HT1080 (cell line): ENCODE data around the gene ELP4. TPM values are rescaled to one million over a fixed set of nuclear protein-coding genes. Genes with fewer than 3 reads are reported as not detected.

Experiments
- DNase-seq: peaks from one replicate; pipeline ENCODE4 v3.0.0-alpha.2; 2015; ENCODE audit warnings: low read depth
- total RNA-seq: library from RNA; depleted of rRNA; stranded (reverse); fragments of >200 nt; shearing (Covaris generic); gene quantifications from 2 replicates; pipeline ENCODE4 v1.2.3, GENCODE V29; 2014; rRNA removed

ELP4 gene
- total RNA-seq, 1 experiment from 2014 or later = 19.7 TPM

- no peak for DNase-seq
These were observed 311.7 kb downstream of the ELP4 start for GRCh38 chr11:31821235-31821764.

- no peak for DNase-seq
These were observed 312.2 kb downstream of the ELP4 start for GRCh38 chr11:31821766-31822165.

- no peak for DNase-seq
These were observed 312.8 kb downstream of the ELP4 start for GRCh38 chr11:31822175-31822926.

- DNase-seq = no peak
These were observed 313.5 kb downstream of the ELP4 start for GRCh38 chr11:31822927-31823643.

GRCh38 chr11:31823644-31824331 lies 314.2 kb downstream of the ELP4 start:
- DNase-seq = no peak

- no peak for DNase-seq
These were observed 314.8 kb downstream of the ELP4 start for GRCh38 chr11:31824332-31824878.

- no peak for DNase-seq
These were observed 315.6 kb downstream of the ELP4 start for GRCh38 chr11:31824879-31825837.

GRCh38 chr11:31825838-31826484 lies 316.4 kb downstream of the ELP4 start:
- no peak for DNase-seq

- DNase-seq = no peak
These were observed 317.2 kb downstream of the ELP4 start for GRCh38 chr11:31826536-31827438.

GRCh38 chr11:31827455-31828206 lies 318.1 kb downstream of the ELP4 start:
- no peak for DNase-seq

- DNase-seq = no peak
These were observed 318.6 kb downstream of the ELP4 start for GRCh38 chr11:31828217-31828616.

GRCh38 chr11:31830406-31830805 lies 320.8 kb downstream of the ELP4 start:
- no peak for DNase-seq

- DNase-seq = no peak
These were observed 324.7 kb downstream of the ELP4 start for GRCh38 chr11:31834237-31834636.

Other genes with a start within 250 kb of the ELP4 start
- gene DCDC1, start 140.0 kb upstream of the ELP4 start, total RNA-seq = not detected in 2 replicates
- gene DNAJC24, start 139.9 kb upstream of the ELP4 start, total RNA-seq = 9.4 and 12.0 TPM in 2 replicates
- 17.5 and 24.0 TPM in 2 replicates for gene IMMP1L, start 145 bp upstream of the ELP4 start, total RNA-seq